Cerebellar cortex (tissue), 1 donor: ENCODE data around the gene SLC39A11.

Experiments used
- DNase-seq: peaks from one replicate; pipeline ENCODE4 v3.0.0-alpha.2; 2015; ENCODE audit warnings: low spot score

Gene SLC39A11

DNA sequence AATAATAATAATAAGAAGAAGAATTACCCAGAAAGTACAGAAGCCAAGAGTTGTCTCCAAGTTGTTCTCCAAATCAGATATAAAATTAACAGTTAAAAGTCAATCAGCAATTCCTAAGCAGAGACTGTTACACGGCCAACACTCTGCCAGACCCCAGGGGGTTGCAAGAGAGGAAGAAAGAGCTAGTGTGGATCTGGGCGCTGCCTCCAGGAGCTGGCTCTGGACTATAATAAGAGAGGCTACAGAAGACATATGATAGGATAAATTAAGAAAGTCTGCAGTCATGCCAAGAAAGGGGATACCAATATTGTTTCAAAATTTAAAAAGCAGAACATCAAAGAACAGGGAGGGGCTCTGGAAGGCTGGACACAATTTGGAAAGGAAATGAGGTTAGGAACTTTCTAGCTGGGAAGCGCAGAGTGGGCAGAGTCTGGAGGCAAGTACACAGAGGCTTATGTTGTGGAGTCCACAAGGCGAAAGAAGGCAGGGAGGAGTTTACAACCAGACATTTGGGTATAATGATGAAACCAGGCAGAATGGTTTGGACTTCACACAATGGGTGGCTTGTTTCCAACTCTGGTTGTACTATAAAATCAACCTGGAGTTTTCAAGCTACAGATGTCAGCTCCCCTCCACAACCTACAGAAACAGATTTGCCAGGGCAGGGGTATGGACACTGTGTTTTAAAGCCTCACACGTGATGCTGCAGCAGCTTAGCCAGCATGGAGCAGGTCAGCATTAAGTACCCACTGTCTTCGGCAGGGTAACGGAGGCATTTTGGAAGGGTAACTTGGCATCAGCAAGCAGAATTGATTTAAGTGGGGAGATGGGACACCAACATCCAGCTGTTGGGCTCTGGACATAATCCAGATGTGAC lies 49.4 kb downstream of the SLC39A11 start:
- DNase-seq, result no peak

- no peak for DNase-seq
Measured at GRCh38 chr17:73042225-73042624, 50.3 kb downstream of the SLC39A11 start.

DNA sequence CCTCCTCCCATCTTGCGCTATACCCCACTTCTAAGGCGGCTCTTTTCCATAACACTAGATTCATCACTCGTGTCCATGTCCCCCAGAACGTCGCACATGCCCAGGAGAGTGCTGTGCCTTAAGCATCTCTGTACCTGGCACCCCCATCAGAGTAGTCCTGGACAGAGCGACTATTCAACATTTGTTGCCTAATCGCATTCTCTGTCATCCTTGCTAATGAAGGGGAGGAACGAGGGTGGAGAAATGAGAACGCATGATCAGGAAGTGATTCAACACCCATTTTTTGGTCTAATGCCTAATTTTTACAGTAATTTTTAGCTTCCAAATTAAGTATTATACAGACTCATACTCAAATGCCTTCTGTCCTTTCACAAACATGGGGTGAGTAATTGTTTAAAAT lies 53.2 kb downstream of the SLC39A11 start:
- no peak for DNase-seq

- no peak for DNase-seq
Measured at GRCh38 chr17:73031472-73031871, 61.0 kb downstream of the SLC39A11 start.

DNA sequence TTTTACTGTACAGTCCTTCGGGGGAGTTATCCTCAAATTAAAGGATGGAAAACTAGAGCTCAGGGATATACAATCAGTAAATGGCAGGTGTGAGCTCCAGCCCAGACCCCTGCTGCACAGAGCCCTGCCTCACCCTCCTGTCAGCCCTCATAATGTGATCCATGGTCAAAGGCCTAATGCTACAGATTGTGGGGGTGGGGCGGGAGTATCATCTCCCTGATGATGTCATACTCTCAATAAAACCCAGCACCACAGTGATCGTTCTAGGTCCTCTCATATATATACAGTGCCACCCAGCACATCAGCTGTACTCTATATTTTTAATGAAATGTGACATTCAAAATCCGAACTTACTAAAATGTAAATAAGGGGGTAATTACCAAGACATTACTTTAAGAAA lies 61.5 kb downstream of the SLC39A11 start:
- no peak for DNase-seq

GRCh38 chr17:73030501-73030921 lies 62.0 kb downstream of the SLC39A11 start:
- peak; percentile 18 for DNase-seq

GRCh38 chr17:73029991-73030390 lies 62.5 kb downstream of the SLC39A11 start:
- DNase-seq, result no peak

GRCh38 chr17:73029021-73029420 lies 63.5 kb downstream of the SLC39A11 start:
- no peak for DNase-seq

- DNase-seq, result no peak
Measured at GRCh38 chr17:73028299-73028755, 64.2 kb downstream of the SLC39A11 start.

- no peak for DNase-seq
Measured at GRCh38 chr17:73027130-73027741, 65.3 kb downstream of the SLC39A11 start.

GRCh38 chr17:73025041-73025560 lies 67.4 kb downstream of the SLC39A11 start:
- DNase-seq, result no peak

DNA sequence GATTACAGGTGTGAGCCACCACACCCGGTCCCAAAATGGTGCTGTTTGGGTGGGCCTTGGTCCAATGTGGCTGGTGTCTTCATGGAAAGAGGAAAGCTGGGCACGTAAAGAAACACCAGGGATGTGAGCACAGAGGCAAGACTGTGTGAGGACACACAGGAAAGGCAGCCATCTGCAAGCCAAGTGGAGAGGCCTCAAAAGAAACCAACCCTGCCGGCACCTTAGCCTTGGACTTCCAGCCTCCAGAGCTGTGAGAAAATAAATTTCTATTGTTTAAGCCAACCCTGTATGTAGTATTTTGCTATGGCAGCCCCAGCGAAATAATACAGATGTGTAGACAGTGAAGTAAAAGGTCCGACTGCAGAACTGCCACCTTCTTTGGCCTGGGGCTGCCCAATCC lies 68.7 kb downstream of the SLC39A11 start:
- DNase-seq, result no peak

DNA sequence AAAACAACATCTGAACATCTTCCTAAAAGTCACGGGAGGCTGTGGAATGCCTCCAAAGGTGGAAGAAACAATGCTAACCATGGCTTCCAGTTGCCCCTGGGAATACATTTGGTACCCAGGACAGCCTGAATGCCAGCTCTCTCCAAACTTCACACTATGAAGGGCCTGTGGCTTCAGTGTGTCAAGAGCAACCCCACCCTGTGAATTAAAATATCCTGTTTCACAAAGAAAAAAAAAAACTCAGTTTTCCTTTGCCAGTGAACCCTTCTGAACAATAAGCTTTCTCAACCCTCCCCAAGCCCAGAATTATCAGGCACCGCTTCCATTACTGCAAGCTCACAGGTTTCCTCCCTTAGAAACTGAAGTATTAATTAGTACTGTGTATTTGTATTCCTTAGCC lies 69.8 kb downstream of the SLC39A11 start:
- no peak for DNase-seq

DNA sequence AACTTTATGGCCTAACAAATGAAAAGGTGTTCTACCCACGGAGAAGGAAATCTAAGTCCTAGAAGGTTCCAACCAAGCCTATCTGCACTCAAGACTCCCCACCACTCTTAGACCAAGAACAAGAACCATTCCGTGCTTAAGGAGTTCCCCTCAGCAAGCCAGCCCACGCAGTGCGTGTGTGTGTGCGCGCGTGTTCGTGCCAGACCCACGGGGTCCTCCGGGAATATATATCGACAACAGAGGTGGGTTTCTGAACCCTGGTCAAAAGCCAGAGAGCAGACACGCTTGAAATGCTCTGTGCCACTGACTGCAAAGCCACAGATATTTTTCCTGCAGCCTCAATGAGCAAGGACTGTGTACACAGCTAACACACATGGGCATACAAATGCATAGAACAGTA lies 70.7 kb downstream of the SLC39A11 start:
- no peak for DNase-seq

DNA sequence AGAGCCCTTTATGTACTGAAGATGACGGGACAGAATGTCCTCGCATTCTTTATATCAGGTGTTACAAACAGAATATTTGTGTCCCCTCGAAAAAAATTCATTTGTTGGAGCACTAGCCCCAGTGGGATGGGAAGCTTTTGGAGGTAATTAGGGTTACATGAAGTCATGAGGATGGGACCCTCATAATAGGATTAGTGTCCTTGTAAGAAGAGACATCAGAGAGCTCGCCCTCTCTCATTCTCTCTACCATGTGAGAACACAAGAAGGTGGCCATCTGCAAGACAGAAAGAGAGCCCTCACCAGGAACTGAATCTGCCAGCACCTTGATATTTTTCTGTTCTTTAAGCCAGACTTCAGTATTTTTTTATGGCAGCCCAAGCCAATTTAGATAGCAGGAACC lies 72.4 kb downstream of the SLC39A11 start:
- no peak for DNase-seq

GRCh38 chr17:73018599-73018998 lies 73.9 kb downstream of the SLC39A11 start:
- DNase-seq, result no peak

- no peak for DNase-seq
Measured at GRCh38 chr17:73017658-73018057, 74.8 kb downstream of the SLC39A11 start.

- DNase-seq, result no peak
Measured at GRCh38 chr17:73015722-73016276, 76.7 kb downstream of the SLC39A11 start.

- DNase-seq, result no peak
Measured at GRCh38 chr17:73013816-73014663, 78.4 kb downstream of the SLC39A11 start.

GRCh38 chr17:73013301-73013700 lies 79.2 kb downstream of the SLC39A11 start:
- no peak for DNase-seq

DNA sequence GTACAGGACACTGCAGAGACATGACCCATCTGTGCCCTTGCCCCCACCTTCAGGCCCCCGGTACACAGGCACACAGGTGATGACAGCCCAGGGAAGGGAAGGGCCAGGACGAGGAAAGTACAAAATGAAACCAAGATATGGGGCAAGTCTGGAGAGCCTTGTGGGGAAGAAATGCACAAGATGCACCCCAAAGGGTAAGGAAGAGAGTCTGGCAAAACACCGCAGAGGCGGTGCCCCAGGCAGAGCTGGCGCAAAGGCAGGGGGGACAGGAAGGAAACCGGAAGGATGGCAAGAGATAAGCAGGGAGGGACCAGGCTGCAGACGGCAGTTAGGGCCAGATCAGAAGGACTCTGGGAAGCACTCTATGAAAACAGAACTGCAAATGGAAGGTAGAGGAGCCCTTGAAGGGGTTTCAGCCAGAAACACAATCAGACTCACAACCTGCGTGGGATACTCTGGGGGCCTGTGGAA lies 81.4 kb downstream of the SLC39A11 start:
- no peak for DNase-seq

GRCh38 chr17:73010414-73010813 lies 82.1 kb downstream of the SLC39A11 start:
- no peak for DNase-seq
